DLD1 (cell line): ENCODE data around the gene FGA.
"Not testable (repeated sequence)": the region's sequence is repeated elsewhere in the genome, so short reads cannot be mapped to it uniquely, and the experiment has no call there.

ENCODE experiments used
- in situ Hi-C: cut with HindIII; loops from 2 replicates; pipeline ENCODE4 v1.10.0; 2017; ENCODE audit warnings: low sequenced_read_pairs

Gene FGA

GRCh38 chr4:154608361-154609252, 18.1 kb upstream of the FGA start:
- in situ Hi-C loops: no loop called here

- in situ Hi-C loops: no loop called here
Measured at GRCh38 chr4:154606728-154607723, 16.5 kb upstream of the FGA start.

GRCh38 chr4:154604696-154605200, 14.2 kb upstream of the FGA start:
- in situ Hi-C loops: no loop called here

GRCh38 chr4:154603033-154603943, 12.7 kb upstream of the FGA start:
- in situ Hi-C loops: no loop called here

- in situ Hi-C loops: no loop called here
Measured at GRCh38 chr4:154602404-154603020, 12.0 kb upstream of the FGA start.

GRCh38 chr4:154597798-154598774, 7.5 kb upstream of the FGA start:
- in situ Hi-C loops: no loop called here

GRCh38 chr4:154597281-154597680, 6.7 kb upstream of the FGA start:
- in situ Hi-C loops: not testable (repeated sequence)

- in situ Hi-C loops: no loop called here
Measured at GRCh38 chr4:154595807-154596206, 5.3 kb upstream of the FGA start.

GRCh38 chr4:154594343-154594742, 3.8 kb upstream of the FGA start:
- in situ Hi-C loops: not testable (repeated sequence)

- in situ Hi-C loops: no loop called here
Measured at GRCh38 chr4:154593868-154594267, 3.3 kb upstream of the FGA start.

GRCh38 chr4:154591890-154592289, 1.3 kb upstream of the FGA start:
- in situ Hi-C loops: no loop called here

- in situ Hi-C loops: no loop called here
Measured at GRCh38 chr4:154589296-154590197, 995 bp downstream of the FGA start.

GRCh38 chr4:154588198-154588597, 2.3 kb downstream of the FGA start:
- in situ Hi-C loops: no loop called here

- in situ Hi-C loops: no loop called here
Measured at GRCh38 chr4:154586296-154587033, 4.1 kb downstream of the FGA start.

GRCh38 chr4:154585369-154586018, 5.0 kb downstream of the FGA start:
- in situ Hi-C loops: no loop called here

GRCh38 chr4:154584259-154584658, 6.3 kb downstream of the FGA start:
- in situ Hi-C loops: no loop called here
